Coronary artery (tissue), 2 donors: ENCODE results near the gene COL18A1.

ENCODE experiments used
- DNase-seq: peaks from one replicate; pipeline ENCODE4 v3.0.0-alpha.2; 2017; ENCODE audit warnings: low spot score
- H3K27ac ChIP-seq, 2 donors: fragments of 200-600 bp; sonication (generic); one replicate each; pipeline ENCODE4 v1.5.1; 2016 to 2019
- H3K4me3 ChIP-seq: fragments of 200-600 bp; sonication (generic); 2 replicates; pipeline ENCODE4 v1.5.1; 2016; ENCODE audit warnings: mild to moderate bottlenecking, moderate library complexity
- CTCF ChIP-seq: fragments of 200-600 bp; sonication (generic); IDR thresholded peaks from one replicate; pipeline ENCODE4 v1.5.1; 2019; ENCODE audit warnings: antibody characterized with exemption

The COL18A1 gene

GRCh38 chr21:45494851-45495680 is 90.1 kb downstream of the COL18A1 start:
- Histone ChIP-seq H3K27ac (no peak overlapping the region), H3K4me3 (no peak overlapping the region)
- TF ChIP-seq CTCF = no peak
- no peak for DNase-seq

GRCh38 chr21:45496151-45496967 is 91.4 kb downstream of the COL18A1 start:
- no peak overlapping the region for H3K27ac ChIP-seq
- H3K4me3 ChIP-seq = no peak overlapping the region
- no peak for DNase-seq
- TF ChIP-seq CTCF = no peak

GRCh38 chr21:45496968-45497845 is 92.2 kb downstream of the COL18A1 start:
- TF ChIP-seq CTCF = no peak
- Histone ChIP-seq H3K27ac (no peak overlapping the region), H3K4me3 (no peak overlapping the region)
- DNase-seq = no peak

- Histone ChIP-seq H3K27ac (no peak overlapping the region), H3K4me3 (no peak overlapping the region)
- TF ChIP-seq CTCF = no peak
- no peak for DNase-seq
These were observed 93.1 kb downstream of the COL18A1 start for GRCh38 chr21:45497846-45498645.

GRCh38 chr21:45498646-45499000 is 93.7 kb downstream of the COL18A1 start:
- DNase-seq = no peak
- no peak for TF ChIP-seq CTCF
- Histone ChIP-seq H3K4me3 (no peak overlapping the region), H3K27ac (no peak overlapping the region)

- Histone ChIP-seq H3K4me3 (no peak overlapping the region), H3K27ac (no peak overlapping the region)
- TF ChIP-seq CTCF = no peak
- DNase-seq = no peak
These were observed 94.3 kb downstream of the COL18A1 start for GRCh38 chr21:45499201-45499750.
